Activated CD4-positive, alpha-beta memory T cell treated with anti-CD3 and anti-CD28 coated beads, Interleukin-2, amount 10 ng/mL, durations not matched to agents 7 days and 5 days (primary cell): ENCODE measurements around the gene OSBPL1A. TPM values are rescaled to one million over a fixed set of nuclear protein-coding genes. Genes with fewer than 3 reads are reported as not detected.
A peak's percentile ranks its signal among the peaks of the same experiment; 100 is the strongest.

Experiments
- CTCF ChIA-PET: fragments of 350-600 bp; sonication (Branson Sonifier 250); formaldehyde crosslinking; loops from one replicate; lab custom pipeline; 2021; ENCODE audit warnings: antibody characterized with exemption, inconsistent platforms; lab: Charles Lee
- POLR2A ChIA-PET: fragments of 350-600 bp; sonication (Branson Sonifier 250); formaldehyde crosslinking; loops from one replicate; lab custom pipeline; 2021; ENCODE audit warnings: antibody characterized with exemption; lab: Charles Lee
- DNase-seq: peaks from one replicate; pipeline ENCODE4 v3.0.0-alpha.2; 2020
- H3K27ac Mint-ChIP-seq: one replicate; pipeline ENCODE4 v1.8.0; 2021; ENCODE audit warnings: mild to moderate bottlenecking, mixed read lengths
- H3K27me3 Mint-ChIP-seq: one replicate; pipeline ENCODE4 v1.8.0; 2021; ENCODE audit warnings: mixed read lengths
- H3K36me3 Mint-ChIP-seq: one replicate; pipeline ENCODE4 v1.8.0; 2021; ENCODE audit warnings: low read depth, mixed read lengths
- H3K4me1 Mint-ChIP-seq: one replicate; pipeline ENCODE4 v1.8.0; 2021; ENCODE audit warnings: mixed read lengths
- H3K4me3 Mint-ChIP-seq: one replicate; pipeline ENCODE4 v1.8.0; 2021; ENCODE audit warnings: mild to moderate bottlenecking, mixed read lengths
- H3K9me3 Mint-ChIP-seq: one replicate; pipeline ENCODE4 v1.8.0; 2021; ENCODE audit warnings: mixed read lengths
- total RNA-seq, 2 experiments: library from RNA; stranded (reverse); gene quantifications; one replicate each; pipeline ENCODE4 v1.2.3, GENCODE V29; 2021

Gene OSBPL1A
- total RNA-seq, 2 experiments from 2014 or later: 0.53 to 0.93 TPM

- peaks cover 7% of the 10 kb centered on the region for H3K9me3 Mint-ChIP-seq
- H3K4me3 Mint-ChIP-seq: no peak overlapping the region
- POLR2A ChIA-PET: no interaction called here
- H3K4me1 Mint-ChIP-seq: peaks cover 11% of the 10 kb centered on the region
- CTCF ChIA-PET: interaction anchor here (1.4 kb wide), 1 partner anchor 67 kb away, joined by 5 read pairs; no protein-coding TSS in a partner anchor
- no peak for DNase-seq
- peaks cover 9% of the 10 kb centered on the region for H3K36me3 Mint-ChIP-seq
- H3K27ac Mint-ChIP-seq: no peak overlapping the region
- peaks cover 37% of the 10 kb centered on the region for H3K27me3 Mint-ChIP-seq
Measured at GRCh38 chr18:24421831-24422230, 24.2 kb upstream of the OSBPL1A start.

GRCh38 chr18:24420551-24420950, 22.9 kb upstream of the OSBPL1A start:
- Mint-ChIP-seq H3K4me1 (peaks cover 6% of the 10 kb centered on the region), H3K4me3 (no peak overlapping the region), H3K27me3 (peaks cover 42% of the 10 kb centered on the region), H3K36me3 (peaks cover 2% of the 10 kb centered on the region), H3K9me3 (peaks cover 1% of the 10 kb centered on the region), H3K27ac (no peak overlapping the region)
- no peak for DNase-seq
- ChIA-PET CTCF (interaction anchor here (0.6 kb wide), 1 partner anchor 16 kb away, joined by 3 read pairs; no protein-coding TSS in a partner anchor), POLR2A (no interaction called here)

GRCh38 chr18:24417480-24417879, 19.9 kb upstream of the OSBPL1A start:
- Mint-ChIP-seq H3K9me3 (peaks cover 7% of the 10 kb centered on the region), H3K27ac (no peak overlapping the region)
- POLR2A ChIA-PET: interaction anchor here (0.9 kb wide), 1 partner anchor 15 kb away, joined by 3 read pairs; no protein-coding TSS in a partner anchor

GRCh38 chr18:24414349-24415003, 16.9 kb upstream of the OSBPL1A start:
- no peaks in the 10 kb centered on the region for H3K36me3 Mint-ChIP-seq
- CTCF ChIA-PET: interaction anchor here (0.7 to 3.8 kb wide), 3 partner anchors 16 to 74 kb away, joined by 3 to 17 read pairs (median 4); no protein-coding TSS in a partner anchor
- H3K4me3 Mint-ChIP-seq: no peak overlapping the region
- peaks cover 27% of the 10 kb centered on the region for H3K4me1 Mint-ChIP-seq
- peaks cover 37% of the 10 kb centered on the region for H3K27me3 Mint-ChIP-seq
- H3K9me3 Mint-ChIP-seq: peaks cover 11% of the 10 kb centered on the region
- H3K27ac Mint-ChIP-seq: no peak overlapping the region
- POLR2A ChIA-PET: interaction anchor here (0.6 to 1.8 kb wide), 3 partner anchors 12 to 197 kb away, joined by 3 to 7 read pairs (median 4); partner anchors contain the start of genes IMPACT and OSBPL1A
- DNase-seq: peak; percentile 30

More at GRCh38 chr18:24417480-24417879, 19.9 kb upstream of the OSBPL1A start:
- peaks cover 27% of the 10 kb centered on the region for H3K4me1 Mint-ChIP-seq
- peaks cover 36% of the 10 kb centered on the region for H3K27me3 Mint-ChIP-seq
- no peak overlapping the region for H3K4me3 Mint-ChIP-seq
- DNase-seq: no peak
- CTCF ChIA-PET: interaction anchor here (3.8 kb wide), 1 partner anchor 71 kb away, joined by 17 read pairs; no protein-coding TSS in a partner anchor
- no peaks in the 10 kb centered on the region for H3K36me3 Mint-ChIP-seq

- Mint-ChIP-seq H3K27me3 (peaks cover 45% of the 10 kb centered on the region), H3K4me3 (no peak overlapping the region), H3K9me3 (peaks cover 11% of the 10 kb centered on the region), H3K36me3 (no peaks in the 10 kb centered on the region), H3K4me1 (peaks cover 27% of the 10 kb centered on the region), H3K27ac (no peak overlapping the region)
- CTCF ChIA-PET: no interaction called here
- POLR2A ChIA-PET: interaction anchor here (1.7 kb wide), 1 partner anchor 15 kb away, joined by 4 read pairs; the partner anchor contains the start of gene OSBPL1A
- no peak for DNase-seq
Measured at GRCh38 chr18:24413148-24413547, 15.5 kb upstream of the OSBPL1A start.

GRCh38 chr18:24408496-24408895, 10.9 kb upstream of the OSBPL1A start:
- no peak overlapping the region for H3K27ac Mint-ChIP-seq
- peaks cover 11% of the 10 kb centered on the region for H3K9me3 Mint-ChIP-seq
- H3K4me1 Mint-ChIP-seq: peaks cover 11% of the 10 kb centered on the region
- DNase-seq: no peak
- ChIA-PET CTCF (interaction anchor here (0.6 kb wide), 1 partner anchor 9 kb away, joined by 3 read pairs; no protein-coding TSS in a partner anchor), POLR2A (no interaction called here)
- H3K27me3 Mint-ChIP-seq: peaks cover 59% of the 10 kb centered on the region
- no peaks in the 10 kb centered on the region for H3K36me3 Mint-ChIP-seq
- H3K4me3 Mint-ChIP-seq: no peak overlapping the region

- ChIA-PET CTCF (no interaction called here), POLR2A (no interaction called here)
- DNase-seq: no peak
- Mint-ChIP-seq H3K4me3 (no peak overlapping the region), H3K9me3 (no peaks in the 10 kb centered on the region), H3K4me1 (no peaks in the 10 kb centered on the region), H3K27ac (no peak overlapping the region), H3K27me3 (peaks cover 50% of the 10 kb centered on the region), H3K36me3 (no peaks in the 10 kb centered on the region)
Measured at GRCh38 chr18:24404591-24404990, 7.0 kb upstream of the OSBPL1A start.

GRCh38 chr18:24403076-24403475, 5.5 kb upstream of the OSBPL1A start:
- Mint-ChIP-seq H3K27me3 (peaks cover 47% of the 10 kb centered on the region), H3K9me3 (no peaks in the 10 kb centered on the region), H3K4me1 (peaks cover 3% of the 10 kb centered on the region), H3K27ac (no peak overlapping the region), H3K36me3 (no peaks in the 10 kb centered on the region), H3K4me3 (no peak overlapping the region)
- POLR2A ChIA-PET: no interaction called here
- CTCF ChIA-PET: no interaction called here
- no peak for DNase-seq

- Mint-ChIP-seq H3K27me3 (peaks cover 46% of the 10 kb centered on the region), H3K27ac (no peak overlapping the region), H3K4me1 (peaks cover 6% of the 10 kb centered on the region), H3K4me3 (no peak overlapping the region), H3K36me3 (no peaks in the 10 kb centered on the region), H3K9me3 (no peaks in the 10 kb centered on the region)
- no peak for DNase-seq
- ChIA-PET CTCF (no interaction called here), POLR2A (no interaction called here)
Measured at GRCh38 chr18:24402209-24402785, 4.7 kb upstream of the OSBPL1A start.

GRCh38 chr18:24400587-24400986, 3.0 kb upstream of the OSBPL1A start:
- H3K9me3 Mint-ChIP-seq: no peaks in the 10 kb centered on the region
- H3K27ac Mint-ChIP-seq: no peak overlapping the region
- peaks cover 43% of the 10 kb centered on the region for H3K27me3 Mint-ChIP-seq
- H3K4me3 Mint-ChIP-seq: no peak overlapping the region
- ChIA-PET POLR2A (no interaction called here), CTCF (no interaction called here)
- H3K36me3 Mint-ChIP-seq: no peaks in the 10 kb centered on the region
- no peak for DNase-seq
- H3K4me1 Mint-ChIP-seq: peaks cover 13% of the 10 kb centered on the region

GRCh38 chr18:24398540-24398939, 916 bp upstream of the OSBPL1A start:
- POLR2A ChIA-PET: interaction anchor here (1.3 kb wide), 1 partner anchor 15 kb away, joined by 4 read pairs; no protein-coding TSS in a partner anchor
- CTCF ChIA-PET: interaction anchor here (1.3 to 3.4 kb wide), 2 partner anchors 60 to 91 kb away, joined by 4 to 15 read pairs; no protein-coding TSS in a partner anchor
- peak overlapping the region; percentile 74 for H3K4me3 Mint-ChIP-seq

GRCh38 chr18:24397131-24397693, 412 bp downstream of the OSBPL1A start:
- H3K4me1 Mint-ChIP-seq: peaks cover 17% of the 10 kb centered on the region
- ChIA-PET POLR2A (interaction anchor here (0.6 to 1.4 kb wide), 4 partner anchors 17 to 223 kb away, joined by 3 to 7 read pairs (median 5); partner anchors contain the start of gene IMPACT), CTCF (interaction anchor here (1.2 to 3.4 kb wide), 5 partner anchors 36 to 92 kb away, joined by 3 to 15 read pairs (median 5); no protein-coding TSS in a partner anchor)
- DNase-seq: peak; percentile 32
- H3K36me3 Mint-ChIP-seq: no peaks in the 10 kb centered on the region
- peak overlapping the region; percentile 69 for H3K4me3 Mint-ChIP-seq
- H3K27me3 Mint-ChIP-seq: peaks cover 38% of the 10 kb centered on the region
- H3K9me3 Mint-ChIP-seq: no peaks in the 10 kb centered on the region
- H3K27ac Mint-ChIP-seq: no peak overlapping the region

More at GRCh38 chr18:24398540-24398939, 916 bp upstream of the OSBPL1A start:
- Mint-ChIP-seq H3K36me3 (no peaks in the 10 kb centered on the region), H3K27ac (no peak overlapping the region), H3K9me3 (no peaks in the 10 kb centered on the region), H3K4me1 (peaks cover 17% of the 10 kb centered on the region), H3K27me3 (peaks cover 44% of the 10 kb centered on the region)
- no peak for DNase-seq
